Gastrocnemius medialis (tissue), 4 donors: ENCODE results near the gene GKN2.

Experiments used
- CTCF ChIP-seq, 5 experiments: fragments of 450-650 bp in 3 of 5; fragments of 200-600 bp in 2 of 5; sonication (generic) in 2 of 5; IDR thresholded peaks in 4 of 5; conservative IDR thresholded peaks in 1 of 5; 1 replicate in 4 of 5; 2 replicates in 1 of 5; pipeline ENCODE4 v1.5.1; 2016 to 2019; ENCODE audit warnings: antibody characterized with exemption in 5 of 5, mild to moderate bottlenecking in 3 of 5, moderate library complexity in 3 of 5
- POLR2A ChIP-seq, 2 donors: fragments of 450-650 bp; IDR thresholded peaks; one replicate each; pipeline ENCODE4 v1.6.1; 2017; ENCODE audit warnings: antibody characterized with exemption in 2 of 2, mild to moderate bottlenecking in 2 of 2, moderate library complexity in 2 of 2

- TF ChIP-seq CTCF (IDR thresholded peaks at IDR 0.05 in 4 of 5, conservative IDR thresholded peaks at IDR 0.05 in 1 of 5), result no peak
- no peak for TF ChIP-seq POLR2A (IDR thresholded peaks at IDR 0.05)
These were observed 41.0 kb downstream of the GKN2 start for GRCh38 chr2:68911709-68912108.
